Neutrophil (primary cell): Measurements from ENCODE around the gene CTNNA2.

Experiments
- H3K27ac ChIP-seq: fragments of 200-600 bp; sonication (generic); 2 replicates; pipeline ENCODE4 v1.5.1; 2016; ENCODE audit warnings: mild to moderate bottlenecking, moderate library complexity
- H3K27me3 ChIP-seq: fragments of 200-600 bp; sonication (generic); 2 replicates; pipeline ENCODE4 v1.6.0; 2016; ENCODE audit warnings: mild to moderate bottlenecking
- H3K36me3 ChIP-seq: fragments of 200-600 bp; sonication (generic); 2 replicates; pipeline ENCODE4 v1.5.1; 2017
- H3K4me1 ChIP-seq, 2 experiments: fragments of 200-600 bp in 1 of 2; sonication (generic) in 1 of 2; 1 replicate in 1 of 2; 2 replicates in 1 of 2; pipeline versions ENCODE4 v1.5.1 to v1.6.1; 2013 to 2016; ENCODE audit warnings: low read depth in 1 of 2, low read length in 1 of 2, mild to moderate bottlenecking in 1 of 2, moderate library complexity in 1 of 2; ENCODE audit not compliant: control insufficient read depth in 1 of 2, insufficient read depth in 1 of 2
- H3K4me3 ChIP-seq, 2 experiments: fragments of 200-600 bp in 1 of 2; sonication (generic) in 1 of 2; 1 replicate in 1 of 2; 2 replicates in 1 of 2; pipeline ENCODE4 v1.5.1; 2013 to 2016; ENCODE audit warnings: low read depth in 1 of 2, low read length in 1 of 2, mild to moderate bottlenecking in 1 of 2, moderate library complexity in 1 of 2
- H3K9me3 ChIP-seq: fragments of 200-600 bp; sonication (generic); 2 replicates; pipeline ENCODE4 v1.5.1; 2016
- CTCF ChIP-seq: fragments of 200-600 bp; sonication (generic); IDR thresholded peaks from 2 replicates; pipeline ENCODE4 v1.5.1; 2016; ENCODE audit warnings: antibody characterized with exemption

CTNNA2 gene

GRCh38 chr2:80300954-80301353 is 788.1 kb downstream of the CTNNA2 start:
- no peak overlapping the region for H3K4me3 ChIP-seq
- TF ChIP-seq CTCF: no peak
- H3K27ac ChIP-seq: no peak overlapping the region
- H3K9me3 ChIP-seq: no peaks in the 10 kb centered on the region
- H3K36me3 ChIP-seq: no peaks in the 10 kb centered on the region
- no peaks in the 10 kb centered on the region for H3K4me1 ChIP-seq
- peaks cover 77% of the 10 kb centered on the region for H3K27me3 ChIP-seq

GRCh38 chr2:80302001-80302313 is 789.1 kb downstream of the CTNNA2 start:
- Histone ChIP-seq H3K4me1 (no peaks in the 10 kb centered on the region), H3K36me3 (no peaks in the 10 kb centered on the region), H3K9me3 (no peaks in the 10 kb centered on the region), H3K27me3 (peaks cover 87% of the 10 kb centered on the region), H3K4me3 (no peak overlapping the region), H3K27ac (no peak overlapping the region)
- no peak for TF ChIP-seq CTCF

GRCh38 chr2:80302314-80303005 is 789.6 kb downstream of the CTNNA2 start:
- Histone ChIP-seq H3K9me3 (no peaks in the 10 kb centered on the region), H3K27me3 (peaks cover 89% of the 10 kb centered on the region), H3K4me3 (no peak overlapping the region), H3K4me1 (no peaks in the 10 kb centered on the region), H3K36me3 (no peaks in the 10 kb centered on the region), H3K27ac (no peak overlapping the region)
- no peak for TF ChIP-seq CTCF

GRCh38 chr2:80303006-80303908 is 790.4 kb downstream of the CTNNA2 start:
- H3K27ac ChIP-seq: no peak overlapping the region
- H3K9me3 ChIP-seq: no peaks in the 10 kb centered on the region
- peaks cover 87% of the 10 kb centered on the region for H3K27me3 ChIP-seq
- H3K4me3 ChIP-seq: no peak overlapping the region
- TF ChIP-seq CTCF: no peak
- H3K36me3 ChIP-seq: no peaks in the 10 kb centered on the region
- H3K4me1 ChIP-seq: no peaks in the 10 kb centered on the region

- Histone ChIP-seq H3K27me3 (peaks cover 78% of the 10 kb centered on the region), H3K4me3 (no peak within 1 kb of the TSS), H3K36me3 (no peaks in the 10 kb centered on the region), H3K4me1 (no peaks in the 10 kb centered on the region), H3K27ac (no peak within 1 kb of the TSS), H3K9me3 (no peaks in the 10 kb centered on the region)
- TF ChIP-seq CTCF: no peak
These were observed 791.3 kb downstream of the CTNNA2 start, which contains the start of gene LRRTM1 for GRCh38 chr2:80303909-80304837. LRRTM1 (minus strand) TSS chr2:80304752; CDS start chr2:80303819, 933 bp downstream.
